Tibial artery (tissue), 4 donors: ENCODE measurements around the gene STARD3.

ENCODE experiments used
- DNase-seq, 2 donors: peaks; one replicate each; pipeline ENCODE4 v3.0.0-alpha.2; 2019
- H3K27ac ChIP-seq, 2 donors: fragments of 200-600 bp; sonication (generic) in 1 of 2; 1 replicate in 1 of 2; 2 replicates in 1 of 2; pipeline ENCODE4 v1.5.1; 2018 to 2019; ENCODE audit warnings: mild to moderate bottlenecking in 1 of 2
- H3K27me3 ChIP-seq, 2 donors: fragments of 200-600 bp; sonication (generic) in 1 of 2; one replicate each; pipeline versions ENCODE4 v1.5.1 to v1.6.0; 2016 to 2019
- H3K36me3 ChIP-seq, 3 donors: fragments of 200-600 bp; sonication (generic) in 2 of 3; one replicate each; pipeline ENCODE4 v1.5.1; 2016 to 2019; ENCODE audit warnings: mild to moderate bottlenecking in 2 of 3
- H3K4me1 ChIP-seq, 4 donors: fragments of 200-600 bp; sonication (generic) in 2 of 4; 1 replicate in 3 of 4; 2 replicates in 1 of 4; pipeline ENCODE4 v1.5.1; 2016 to 2019
- H3K4me3 ChIP-seq, 2 donors: fragments of 200-600 bp; sonication (generic) in 1 of 2; 1 replicate in 1 of 2; 2 replicates in 1 of 2; pipeline ENCODE4 v1.5.1; 2018 to 2019; ENCODE audit warnings: mild to moderate bottlenecking in 2 of 2
- H3K9me3 ChIP-seq, 3 donors: fragments of 200-600 bp; sonication (generic) in 1 of 3; one replicate each; pipeline ENCODE4 v1.5.1; 2016 to 2019
- intact Hi-C: fragments of 100-400 bp; cut with DNase I; formaldehyde crosslinking; loops from one replicate; pipeline ENCODE4 v1.15.0; 2023; ENCODE audit warnings: low total_unique reads
- TF ChIP-seq, protein P1 (sequence below), 2 experiments: fragments of 200-600 bp in 1 of 2; fragments of 450-650 bp in 1 of 2; IDR thresholded peaks; one replicate each; pipeline ENCODE4 v1.5.1; 2017 to 2019; ENCODE audit warnings: antibody characterized with exemption in 2 of 2, mild to moderate bottlenecking in 1 of 2, moderate library complexity in 1 of 2

The STARD3 gene

DNA sequence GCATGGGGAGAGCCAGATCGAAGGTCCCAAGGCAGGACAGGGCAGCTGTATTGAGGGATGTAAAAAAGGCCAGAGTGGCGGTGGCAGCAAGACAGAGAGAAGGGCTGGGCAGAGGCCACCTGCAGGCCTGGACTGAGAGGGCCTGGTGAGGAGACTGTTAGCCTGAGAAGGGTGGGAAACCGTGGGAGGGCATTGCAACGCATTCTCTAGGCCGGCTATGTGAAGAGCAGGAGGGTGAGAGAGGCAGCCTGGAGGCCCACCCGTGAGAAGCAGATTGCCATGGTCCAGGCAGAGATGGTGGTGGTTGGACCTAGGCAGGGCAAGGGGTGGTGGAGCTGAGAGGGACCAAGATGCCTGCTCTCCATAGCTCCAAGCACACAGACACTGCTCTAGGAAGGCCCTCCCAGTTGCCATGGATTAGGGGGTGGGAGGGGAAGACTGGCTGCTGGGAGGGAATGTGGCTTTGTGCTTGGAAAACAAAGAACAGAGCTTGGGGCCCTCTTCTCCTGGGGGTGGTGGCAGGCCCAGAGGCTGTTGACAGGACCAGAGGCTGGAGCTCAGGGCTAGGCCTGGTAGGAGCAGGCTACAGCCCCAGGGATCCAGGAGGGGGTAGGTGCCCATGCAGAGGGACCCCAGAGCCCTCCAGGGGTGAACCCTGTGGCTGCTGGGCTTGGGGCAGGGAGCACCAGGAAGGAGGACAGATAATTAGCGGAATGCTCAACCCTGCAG is 15.8 kb downstream of the STARD3 start:
- H3K4me3 ChIP-seq = no peak overlapping the region
- H3K9me3 ChIP-seq = no peaks in the 10 kb centered on the region
- H3K27me3 ChIP-seq = no peaks in the 10 kb centered on the region
- peaks cover 0 to 8% (median 4%) of the 10 kb centered on the region in 4 donors for H3K4me1 ChIP-seq
- no peak for DNase-seq
- TF ChIP-seq, protein P1, sequence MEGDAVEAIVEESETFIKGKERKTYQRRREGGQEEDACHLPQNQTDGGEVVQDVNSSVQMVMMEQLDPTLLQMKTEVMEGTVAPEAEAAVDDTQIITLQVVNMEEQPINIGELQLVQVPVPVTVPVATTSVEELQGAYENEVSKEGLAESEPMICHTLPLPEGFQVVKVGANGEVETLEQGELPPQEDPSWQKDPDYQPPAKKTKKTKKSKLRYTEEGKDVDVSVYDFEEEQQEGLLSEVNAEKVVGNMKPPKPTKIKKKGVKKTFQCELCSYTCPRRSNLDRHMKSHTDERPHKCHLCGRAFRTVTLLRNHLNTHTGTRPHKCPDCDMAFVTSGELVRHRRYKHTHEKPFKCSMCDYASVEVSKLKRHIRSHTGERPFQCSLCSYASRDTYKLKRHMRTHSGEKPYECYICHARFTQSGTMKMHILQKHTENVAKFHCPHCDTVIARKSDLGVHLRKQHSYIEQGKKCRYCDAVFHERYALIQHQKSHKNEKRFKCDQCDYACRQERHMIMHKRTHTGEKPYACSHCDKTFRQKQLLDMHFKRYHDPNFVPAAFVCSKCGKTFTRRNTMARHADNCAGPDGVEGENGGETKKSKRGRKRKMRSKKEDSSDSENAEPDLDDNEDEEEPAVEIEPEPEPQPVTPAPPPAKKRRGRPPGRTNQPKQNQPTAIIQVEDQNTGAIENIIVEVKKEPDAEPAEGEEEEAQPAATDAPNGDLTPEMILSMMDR (IDR thresholded peaks at IDR 0.05) = no peak
- H3K36me3 ChIP-seq = peaks cover 0 to 36% (median 7%) of the 10 kb centered on the region in 3 donors
- H3K27ac ChIP-seq = no peak overlapping the region
- intact Hi-C loops = no loop called here

DNA sequence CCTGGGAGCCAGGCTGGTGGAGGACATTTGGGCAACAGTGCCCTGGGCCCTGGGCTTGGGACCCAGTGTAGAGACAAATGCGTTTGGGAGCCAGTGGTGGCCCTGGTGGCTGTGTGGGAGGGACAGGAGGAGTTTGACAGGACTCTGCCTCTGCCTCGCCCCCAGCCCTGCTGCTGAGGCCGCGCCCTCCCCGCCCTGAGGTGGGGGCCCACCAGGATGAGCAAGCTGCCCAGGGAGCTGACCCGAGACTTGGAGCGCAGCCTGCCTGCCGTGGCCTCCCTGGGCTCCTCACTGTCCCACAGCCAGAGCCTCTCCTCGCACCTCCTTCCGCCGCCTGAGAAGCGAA is 16.3 kb downstream of the STARD3 start:
- Histone ChIP-seq H3K4me3 (no peak overlapping the region), H3K27ac (no peak overlapping the region), H3K27me3 (no peaks in the 10 kb centered on the region), H3K9me3 (no peaks in the 10 kb centered on the region), H3K4me1 (peaks cover 0 to 8% (median 4%) of the 10 kb centered on the region in 4 donors), H3K36me3 (peaks cover 0 to 41% (median 7%) of the 10 kb centered on the region in 3 donors)
- TF ChIP-seq, protein P1 (IDR thresholded peaks at IDR 0.05) = no peak
- DNase-seq = no peak
- intact Hi-C loops = no loop called here

DNA sequence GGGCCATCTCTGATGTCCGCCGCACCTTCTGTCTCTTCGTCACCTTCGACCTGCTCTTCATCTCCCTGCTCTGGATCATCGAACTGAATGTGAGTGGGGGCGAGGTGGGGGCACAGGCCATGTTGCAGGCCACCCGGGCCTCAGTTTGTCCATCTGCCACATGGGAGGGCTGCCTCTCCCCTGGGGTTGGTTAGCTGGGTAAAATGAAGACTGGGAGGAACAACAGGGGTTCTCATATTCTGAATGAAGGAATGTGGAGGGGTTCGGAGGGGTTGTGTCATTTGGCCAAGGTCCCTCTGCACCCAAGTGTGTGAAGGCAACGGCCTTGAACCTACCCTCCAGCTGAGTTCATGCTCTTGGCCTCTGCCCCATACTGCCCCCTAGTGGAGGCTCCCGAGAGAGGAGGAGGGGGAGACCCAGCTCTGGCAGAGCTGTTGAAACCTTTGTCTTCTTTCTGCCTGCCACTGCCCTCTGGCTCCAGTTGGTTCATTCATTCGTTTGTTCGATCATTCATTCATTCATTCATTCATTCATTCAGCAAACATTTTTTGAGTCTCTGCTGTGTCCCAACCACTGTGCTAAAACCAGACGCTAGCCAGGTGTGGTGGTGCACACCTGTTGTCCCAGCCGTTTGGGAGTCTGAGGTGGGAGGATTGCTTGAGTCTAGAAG is 16.9 kb downstream of the STARD3 start:
- intact Hi-C loops = no loop called here
- peak in 1 of 2 donors; percentile 62 for DNase-seq
- Histone ChIP-seq H3K27ac (no peak overlapping the region), H3K4me3 (no peak overlapping the region), H3K36me3 (peaks cover 0 to 46% (median 8%) of the 10 kb centered on the region in 3 donors), H3K27me3 (no peaks in the 10 kb centered on the region), H3K9me3 (no peaks in the 10 kb centered on the region), H3K4me1 (peaks cover 0 to 8% (median 4%) of the 10 kb centered on the region in 4 donors)
- TF ChIP-seq, protein P1 (IDR thresholded peaks at IDR 0.05) = peak; percentile 59 to 74

DNA sequence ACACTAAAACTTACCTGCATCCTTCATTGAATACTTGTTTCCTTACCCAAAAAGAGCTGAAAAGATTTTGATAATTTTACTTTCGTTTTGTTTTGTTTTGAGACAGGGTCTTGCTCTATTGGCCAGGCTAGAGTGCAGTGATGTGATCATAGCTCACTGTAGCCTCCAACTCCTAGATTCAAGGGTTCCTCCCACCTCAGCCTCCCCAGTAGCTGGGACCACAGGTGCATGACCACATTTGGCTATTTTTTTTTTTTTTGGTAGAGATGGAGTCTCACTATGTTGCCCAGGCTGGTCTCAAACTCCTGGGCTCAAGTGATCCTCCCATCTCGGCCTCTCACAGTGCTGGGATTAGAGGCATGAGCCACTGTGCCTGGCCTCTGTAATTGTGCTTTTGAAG is 18.2 kb downstream of the STARD3 start:
- no peak for DNase-seq
- no peak overlapping the region for H3K4me3 ChIP-seq
- intact Hi-C loops = no loop called here

DNA sequence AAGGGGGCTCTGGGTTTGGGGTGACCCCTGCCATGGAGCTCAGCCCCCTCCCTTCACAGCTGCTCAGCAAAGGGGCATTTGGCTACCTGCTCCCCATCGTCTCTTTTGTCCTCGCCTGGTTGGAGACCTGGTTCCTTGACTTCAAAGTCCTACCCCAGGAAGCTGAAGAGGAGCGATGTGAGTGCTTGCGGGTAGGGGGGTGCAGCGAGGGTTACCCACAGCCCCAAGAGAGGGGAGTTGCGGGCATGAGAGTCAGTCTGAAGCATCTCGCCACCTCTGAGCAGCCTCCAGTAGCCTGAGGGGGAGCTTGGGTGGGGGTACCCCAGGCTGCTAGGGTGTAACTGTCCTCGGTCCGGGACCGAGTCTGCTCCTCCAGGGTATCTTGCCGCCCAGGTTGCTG is 21.4 kb downstream of the STARD3 start:
- Histone ChIP-seq H3K4me1 (peaks cover 0 to 23% (median 14%) of the 10 kb centered on the region in 4 donors), H3K4me3 (no peak overlapping the region), H3K27me3 (no peaks in the 10 kb centered on the region), H3K9me3 (no peaks in the 10 kb centered on the region), H3K27ac (no peak overlapping the region), H3K36me3 (peaks cover 5 to 85% (median 43%) of the 10 kb centered on the region in 3 donors)
- TF ChIP-seq, protein P1 (IDR thresholded peaks at IDR 0.05) = no peak
- DNase-seq = no peak
- intact Hi-C loops = no loop called here

More for the DNA sequence above, 18.2 kb downstream of the STARD3 start:
- H3K27me3 ChIP-seq = no peaks in the 10 kb centered on the region
- peaks cover 0 to 8% (median 4%) of the 10 kb centered on the region in 4 donors for H3K4me1 ChIP-seq
- peaks cover under 1 to 58% (median 20%) of the 10 kb centered on the region in 3 donors for H3K36me3 ChIP-seq
- TF ChIP-seq, protein P1 (IDR thresholded peaks at IDR 0.05) = no peak
- no peak overlapping the region for H3K27ac ChIP-seq
- H3K9me3 ChIP-seq = no peaks in the 10 kb centered on the region
